NCI-H2196 treated with DMSO at 0.1 percent for 48 hours (cell line): ENCODE results near the gene CLRN3.

ENCODE experiments used
- DNase-seq: peaks from one replicate; lab custom pipeline; 2025; ENCODE audit not compliant: unreplicated experiment; lab: John Stamatoyannopoulos, UW

CLRN3 gene

GRCh38 chr10:127892743-127893142 lies at the start of gene CLRN3:
TSS of gene CLRN3 (minus strand) at chr10:127892941. CDS start at chr10:127892784, 157 bp downstream.
- DNase-seq: no peak

- no peak for DNase-seq
Measured at GRCh38 chr10:127940866-127941640, 48.3 kb upstream of the CLRN3 start.

GRCh38 chr10:127939786-127940330 lies 47.1 kb upstream of the CLRN3 start:
- DNase-seq: no peak

GRCh38 chr10:127937915-127938463 lies 45.2 kb upstream of the CLRN3 start:
- DNase-seq: no peak

- DNase-seq: no peak
Measured at GRCh38 chr10:127937069-127937468, 44.3 kb upstream of the CLRN3 start.

- no peak for DNase-seq
Measured at GRCh38 chr10:127935071-127935561, 42.4 kb upstream of the CLRN3 start.

- DNase-seq: no peak
Measured at GRCh38 chr10:127934383-127934782, 41.6 kb upstream of the CLRN3 start.

GRCh38 chr10:127933271-127933670 lies 40.5 kb upstream of the CLRN3 start:
- no peak for DNase-seq

- no peak for DNase-seq
Measured at GRCh38 chr10:127932521-127933270, 40.0 kb upstream of the CLRN3 start.

- no peak for DNase-seq
Measured at GRCh38 chr10:127928021-127928806, 35.5 kb upstream of the CLRN3 start.

- DNase-seq: no peak
Measured at GRCh38 chr10:127926455-127926854, 33.7 kb upstream of the CLRN3 start.

GRCh38 chr10:127925471-127926207 lies 32.9 kb upstream of the CLRN3 start:
- no peak for DNase-seq

- no peak for DNase-seq
Measured at GRCh38 chr10:127923646-127924045, 30.9 kb upstream of the CLRN3 start.

- no peak for DNase-seq
Measured at GRCh38 chr10:127922675-127923366, 30.1 kb upstream of the CLRN3 start.

GRCh38 chr10:127922206-127922605 lies 29.5 kb upstream of the CLRN3 start:
- no peak for DNase-seq

- no peak for DNase-seq
Measured at GRCh38 chr10:127921753-127922145, 29.0 kb upstream of the CLRN3 start.

GRCh38 chr10:127921075-127921752 lies 28.5 kb upstream of the CLRN3 start:
- DNase-seq: no peak

- DNase-seq: no peak
Measured at GRCh38 chr10:127920306-127921074, 27.7 kb upstream of the CLRN3 start.
